ENCODE results near the gene MYOZ2. TPM values are rescaled to one million over a fixed set of nuclear protein-coding genes. Genes with fewer than 3 reads are reported as not detected.
A peak's percentile ranks its signal among the peaks of the same experiment; 100 is the strongest.

The MYOZ2 gene
- total RNA-seq (2014; rRNA removed; shearing (Covaris generic)) = 0.22 TPM in 1 of 2 replicates, not detected in the other
- polyA plus RNA-seq (2016; fragmentation: Nextera tagmentation; extraction: Ambion mirVana) = 0.35 and 0.59 TPM in 2 replicates

GRCh38 chr4:119135721-119136121, at the start of gene MYOZ2:
Gene MYOZ2 (plus strand): TSS chr4:119135832. CDS start chr4:119136526, 694 bp downstream.
- peak within 1 kb of the TSS; percentile 38 for H3K4me2 ChIP-seq (ENCODE audit: unreplicated experiment)
- H3K4me1 ChIP-seq (ENCODE audit: insufficient read depth) = peaks cover 76% of the 10 kb centered on the region
- H3K9me3 ChIP-seq (ENCODE audit: low read depth) = no peaks in the 10 kb centered on the region
- H3K27ac ChIP-seq = peak within 1 kb of the TSS; percentile 53
- peaks cover 40% of the 10 kb centered on the region for H3F3A ChIP-seq (ENCODE audit: insufficient read depth)
- 64 to 79% methylated on average over 2 of the region's 2 CpGs for WGBS, 2 experiments (ENCODE audit: low coverage in 1 of 2, low lambda C conversion rate in 2 of 2, missing lambda C conversion rate in 2 of 2)
- H3K27me3 ChIP-seq (replicated peaks; ENCODE audit: insufficient read depth) = no peaks in the 10 kb centered on the region
- no peaks in the 10 kb centered on the region for H4K20me1 ChIP-seq (ENCODE audit: insufficient read depth)
- no peak within 1 kb of the TSS for H3K4me3 ChIP-seq
- H3K79me2 ChIP-seq (ENCODE audit: insufficient read depth) = no peaks in the 10 kb centered on the region
- no peak within 1 kb of the TSS for H3K9ac ChIP-seq
- no peaks in the 10 kb centered on the region for H3K36me3 ChIP-seq (ENCODE audit: low read depth)
- no peaks in the 10 kb centered on the region for H3K9me2 ChIP-seq (ENCODE audit: insufficient read depth)
- H2AFZ ChIP-seq = peak within 1 kb of the TSS; percentile 50
- TF ChIP-seq EZH2 (IDR thresholded peaks at IDR 0.05; ENCODE audit: insufficient read depth, poor library complexity, severe bottlenecking) = no peak
- TF ChIP-seq EZH2phosphoT487 (IDR thresholded peaks at IDR 0.05; ENCODE audit: insufficient read depth, low read depth) = no peak
- in situ Hi-C loops (cut with MboI) = no loop called here
- peak; percentile 67 for DNase-seq

- H3K4me3 ChIP-seq = no peak overlapping the region
- H3K36me3 ChIP-seq (ENCODE audit: low read depth) = no peaks in the 10 kb centered on the region
- H3K9me3 ChIP-seq (ENCODE audit: low read depth) = no peaks in the 10 kb centered on the region
- H4K20me1 ChIP-seq (ENCODE audit: insufficient read depth) = no peaks in the 10 kb centered on the region
- DNase-seq = peak; percentile 51
- H3K9ac ChIP-seq = no peak overlapping the region; the same call in 1 of the 2 replicates
- no peaks in the 10 kb centered on the region for H3K27me3 ChIP-seq (replicated peaks; ENCODE audit: insufficient read depth)
- 0 out of 2 replicates have a peak, but pooled peaks cover 3% of the 10 kb centered on the region for H3K4me1 ChIP-seq (ENCODE audit: insufficient read depth)
- H2AFZ ChIP-seq = peak overlapping the region; percentile 69
- H3K4me2 ChIP-seq (ENCODE audit: unreplicated experiment) = no peak overlapping the region
- no peaks in the 10 kb centered on the region for H3K79me2 ChIP-seq (ENCODE audit: insufficient read depth)
- in situ Hi-C loops (cut with MboI) = no loop called here
- H3F3A ChIP-seq (ENCODE audit: insufficient read depth) = peaks cover 4% of the 10 kb centered on the region; the same call in 1 of the 2 replicates
- no peaks in the 10 kb centered on the region for H3K9me2 ChIP-seq (ENCODE audit: insufficient read depth)
- WGBS, 2 experiments (ENCODE audit: low coverage in 1 of 2, low lambda C conversion rate in 2 of 2, missing lambda C conversion rate in 2 of 2) = 6 to 9% methylated on average over 3 of the region's 3 CpGs
- TF ChIP-seq EZH2phosphoT487 (IDR thresholded peaks at IDR 0.05; ENCODE audit: insufficient read depth, low read depth) (no peak), EZH2 (IDR thresholded peaks at IDR 0.05; ENCODE audit: insufficient read depth, poor library complexity, severe bottlenecking) (no peak)
- no peak overlapping the region for H3K27ac ChIP-seq
Observed at GRCh38 chr4:119087121-119087520, 48.5 kb upstream of the MYOZ2 start.

GRCh38 chr4:119087656-119088055, 48.0 kb upstream of the MYOZ2 start:
- Histone ChIP-seq H3K9me2 (ENCODE audit: insufficient read depth) (no peaks in the 10 kb centered on the region), H3K79me2 (ENCODE audit: insufficient read depth) (no peaks in the 10 kb centered on the region), H4K20me1 (ENCODE audit: insufficient read depth) (no peaks in the 10 kb centered on the region), H3K9ac (no peak overlapping the region; the same call in 1 of the 2 replicates), H3K4me2 (ENCODE audit: unreplicated experiment) (no peak overlapping the region), H3K27ac (no peak overlapping the region), H3K36me3 (ENCODE audit: low read depth) (no peaks in the 10 kb centered on the region), H3F3A (ENCODE audit: insufficient read depth) (peaks cover 4% of the 10 kb centered on the region; the same call in 1 of the 2 replicates), H3K9me3 (ENCODE audit: low read depth) (no peaks in the 10 kb centered on the region), H3K27me3 (replicated peaks; ENCODE audit: insufficient read depth) (no peaks in the 10 kb centered on the region), H3K4me3 (no peak overlapping the region), H2AFZ (peak overlapping the region; percentile 69), H3K4me1 (ENCODE audit: insufficient read depth) (0 out of 2 replicates have a peak, but pooled peaks cover 3% of the 10 kb centered on the region)
- no peak for DNase-seq
- 80 to 83% methylated on average over 5 of the region's 5 CpGs for WGBS, 2 experiments (ENCODE audit: low coverage in 1 of 2, low lambda C conversion rate in 2 of 2, missing lambda C conversion rate in 2 of 2)
- in situ Hi-C loops (cut with MboI) = no loop called here
- TF ChIP-seq EZH2phosphoT487 (IDR thresholded peaks at IDR 0.05; ENCODE audit: insufficient read depth, low read depth) (no peak), EZH2 (IDR thresholded peaks at IDR 0.05; ENCODE audit: insufficient read depth, poor library complexity, severe bottlenecking) (no peak)

GRCh38 chr4:119093042-119093827, 42.4 kb upstream of the MYOZ2 start:
- H4K20me1 ChIP-seq (ENCODE audit: insufficient read depth) = no peaks in the 10 kb centered on the region
- H3K27me3 ChIP-seq (replicated peaks; ENCODE audit: insufficient read depth) = no peaks in the 10 kb centered on the region
- H3K36me3 ChIP-seq (ENCODE audit: low read depth) = no peaks in the 10 kb centered on the region
- H3K4me1 ChIP-seq (ENCODE audit: insufficient read depth) = 0 out of 2 replicates have a peak, but pooled peaks cover 1% of the 10 kb centered on the region
- no peak for DNase-seq
- H3K9me2 ChIP-seq (ENCODE audit: insufficient read depth) = no peaks in the 10 kb centered on the region
- no peak overlapping the region for H2AFZ ChIP-seq
- H3F3A ChIP-seq (ENCODE audit: insufficient read depth) = no peaks in the 10 kb centered on the region
- H3K9ac ChIP-seq = no peak overlapping the region
- TF ChIP-seq EZH2phosphoT487 (IDR thresholded peaks at IDR 0.05; ENCODE audit: insufficient read depth, low read depth) (no peak), EZH2 (IDR thresholded peaks at IDR 0.05; ENCODE audit: insufficient read depth, poor library complexity, severe bottlenecking) (no peak)
- no peak overlapping the region for H3K4me2 ChIP-seq (ENCODE audit: unreplicated experiment)
- no peaks in the 10 kb centered on the region for H3K9me3 ChIP-seq (ENCODE audit: low read depth)
- WGBS, 2 experiments (ENCODE audit: low coverage in 1 of 2, low lambda C conversion rate in 2 of 2, missing lambda C conversion rate in 2 of 2) = 75 to 80% methylated on average over 5 of the region's 5 CpGs
- no peak overlapping the region for H3K27ac ChIP-seq
- H3K4me3 ChIP-seq = no peak overlapping the region
- in situ Hi-C loops (cut with MboI) = no loop called here
- H3K79me2 ChIP-seq (ENCODE audit: insufficient read depth) = no peaks in the 10 kb centered on the region

Data from GM23248 (cell line).